Panc1 (cell line): Measurements from ENCODE around the gene TOLLIP. TPM values are rescaled to one million over a fixed set of nuclear protein-coding genes. Genes with fewer than 3 reads are reported as not detected.

ENCODE experiments used
- ATAC-seq: fragments of 200-7000 bp; cut with Tn5 transposase; 2 replicates; pipeline ENCODE4 v1.9.1; 2020; ENCODE audit warnings: mild to moderate bottlenecking, moderate library complexity
- BruUV-seq: library from RNA; stranded (reverse); fragments of 400-500 nt; replicated peaks from 2 replicates; lab custom pipeline; 2021; lab: Mats Ljungman, UMichigan
- CTCF ChIA-PET: fragments of 300-600 bp; sonication (Branson Sonifier 250); formaldehyde crosslinking; loops from one replicate; lab custom pipeline; 2022; ENCODE audit warnings: antibody characterized with exemption; lab: Charles Lee
- POLR2A ChIA-PET: fragments of 300-600 bp; sonication (Branson Sonifier 250); formaldehyde crosslinking; loops from one replicate; lab custom pipeline; 2022; ENCODE audit warnings: antibody characterized with exemption; lab: Charles Lee
- DNase-seq: peaks from one replicate; pipeline ENCODE4 v3.0.0-alpha.2; 2010; ENCODE audit warnings: low read depth, low spot score
- H3K27ac ChIP-seq: 2 replicates; pipeline ENCODE4 v1.5.1; 2011; ENCODE audit warnings: mild to moderate bottlenecking, low read length, inconsistent platforms
- H3K27me3 ChIP-seq: fragments of 200-500 bp; sonication (Bioruptor generic); 2 replicates; pipeline ENCODE4 v1.6.0; 2014; ENCODE audit warnings: low read length, inconsistent platforms; ENCODE audit not compliant: control insufficient read depth, insufficient read depth
- H3K36me3 ChIP-seq: fragments of 200-500 bp; sonication (Bioruptor generic); 2 replicates; pipeline ENCODE4 v1.5.1; 2014; ENCODE audit warnings: inconsistent platforms, mild to moderate bottlenecking, low read length, moderate library complexity; ENCODE audit not compliant: control insufficient read depth, insufficient read depth
- H3K4me1 ChIP-seq: 2 replicates; pipeline ENCODE4 v1.5.1; 2011; ENCODE audit warnings: inconsistent platforms, mild to moderate bottlenecking, low read length, moderate library complexity; ENCODE audit not compliant: control insufficient read depth, insufficient read depth
- H3K4me3 ChIP-seq, 2 experiments: 2 replicates each; pipeline ENCODE4 v1.5.1; 2011 to 2012; ENCODE audit warnings: low read depth in 2 of 2, low read length in 2 of 2, mild to moderate bottlenecking in 2 of 2, inconsistent platforms in 1 of 2, moderate library complexity in 1 of 2
- H3K9me3 ChIP-seq: fragments of 200-500 bp; sonication (Bioruptor generic); 2 replicates; pipeline ENCODE4 v1.5.1; 2014; ENCODE audit warnings: low read depth, mild to moderate bottlenecking, inconsistent platforms, low read length, moderate library complexity; ENCODE audit not compliant: control insufficient read depth, insufficient read depth
- CTCF ChIP-seq: fragments of 450-650 bp; IDR thresholded peaks from 2 replicates; pipeline ENCODE4 v1.5.1; 2017; ENCODE audit warnings: mild to moderate bottlenecking
- POLR2AphosphoS5 ChIP-seq: IDR thresholded peaks from 2 replicates; pipeline ENCODE4 v1.6.1; 2012; ENCODE audit warnings: mild to moderate bottlenecking, low read depth, low read length, moderate library complexity
- SIN3A ChIP-seq: IDR thresholded peaks from 2 replicates; pipeline ENCODE4 v1.6.1; 2012; ENCODE audit warnings: low read depth, mild to moderate bottlenecking, low read length, moderate library complexity, borderline replicate concordance; ENCODE audit not compliant: insufficient read depth
- TCF7L2 ChIP-seq: IDR thresholded peaks from 2 replicates; pipeline ENCODE4 v1.6.1; 2011; ENCODE audit warnings: mild to moderate bottlenecking, low read depth, low read length, inconsistent platforms
- in situ Hi-C: cut with HindIII; loops from 2 replicates; pipeline ENCODE4 v1.10.0; 2016; ENCODE audit warnings: low sequenced_read_pairs, low pct_unique_long_range_greater_than_20kb
- intact Hi-C: fragments of 100-400 bp; cut with micrococcal nuclease; formaldehyde crosslinking; loops from one replicate; pipeline ENCODE4 v1.10.0; 2022; ENCODE audit not compliant: unreplicated experiment
- total RNA-seq: library from RNA; stranded (reverse); gene quantifications from one replicate; pipeline ENCODE4 v1.2.1, GENCODE V29; 2021; ENCODE audit not compliant: unreplicated experiment
- TF ChIP-seq, protein P1 (sequence below), 2 experiments: IDR thresholded peaks; 2 replicates each; pipeline ENCODE4 v1.6.1; 2011 to 2012; ENCODE audit warnings: low read depth in 2 of 2, control low read depth in 1 of 2, low read length in 1 of 2, mild to moderate bottlenecking in 1 of 2, moderate library complexity in 1 of 2; ENCODE audit not compliant: insufficient read depth in 1 of 2

TOLLIP gene
- total RNA-seq, 1 experiment from 2014 or later = 141 TPM

DNA sequence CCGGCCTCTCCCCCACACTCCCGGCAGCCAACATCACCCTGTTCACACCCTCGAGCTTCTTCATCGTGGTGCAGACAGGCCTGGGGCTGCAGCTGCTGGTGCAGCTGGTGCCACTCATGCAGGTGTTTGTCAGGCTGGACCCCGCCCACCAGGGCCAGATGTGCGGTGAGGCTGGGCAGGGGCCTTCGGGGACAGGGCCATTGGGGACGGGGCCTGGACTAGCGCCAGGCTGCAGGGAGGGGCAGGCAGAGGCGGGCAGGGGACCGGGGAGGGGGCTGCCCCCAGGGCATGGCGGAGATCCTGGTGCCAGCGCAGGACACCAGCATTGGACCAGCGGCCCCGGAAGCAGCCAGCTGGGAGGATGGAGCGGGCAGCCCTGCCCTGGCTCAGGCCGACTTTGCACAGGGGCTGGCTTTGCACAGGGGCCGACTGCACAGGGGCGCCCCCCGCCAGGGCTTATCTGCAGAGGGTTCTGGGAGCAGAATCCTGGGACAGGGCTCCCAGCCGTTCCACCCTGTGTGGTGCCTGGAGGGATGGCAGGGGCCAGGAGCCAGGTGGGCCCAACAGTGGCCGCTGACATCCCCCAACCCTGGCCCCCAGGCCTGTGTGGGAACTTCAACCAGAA is 77.9 kb downstream of the TOLLIP start:
- Histone ChIP-seq H3K4me1 (peaks cover 9% of the 10 kb centered on the region; the same call in 1 of the 2 replicates), H3K9me3 (no peaks in the 10 kb centered on the region), H3K4me3 (no peak overlapping the region), H3K27ac (no peak overlapping the region), H3K36me3 (no peaks in the 10 kb centered on the region), H3K27me3 (no peaks in the 10 kb centered on the region; the same call in 1 of the 2 replicates)
- CTCF ChIA-PET = interaction anchor here (1.0 kb wide), 1 partner anchor 12 kb away, joined by 3 read pairs; no protein-coding TSS in a partner anchor
- TF ChIP-seq CTCF = no peak
- TF ChIP-seq POLR2AphosphoS5 = no peak
- no peak for TF ChIP-seq SIN3A
- TF ChIP-seq, protein P1, sequence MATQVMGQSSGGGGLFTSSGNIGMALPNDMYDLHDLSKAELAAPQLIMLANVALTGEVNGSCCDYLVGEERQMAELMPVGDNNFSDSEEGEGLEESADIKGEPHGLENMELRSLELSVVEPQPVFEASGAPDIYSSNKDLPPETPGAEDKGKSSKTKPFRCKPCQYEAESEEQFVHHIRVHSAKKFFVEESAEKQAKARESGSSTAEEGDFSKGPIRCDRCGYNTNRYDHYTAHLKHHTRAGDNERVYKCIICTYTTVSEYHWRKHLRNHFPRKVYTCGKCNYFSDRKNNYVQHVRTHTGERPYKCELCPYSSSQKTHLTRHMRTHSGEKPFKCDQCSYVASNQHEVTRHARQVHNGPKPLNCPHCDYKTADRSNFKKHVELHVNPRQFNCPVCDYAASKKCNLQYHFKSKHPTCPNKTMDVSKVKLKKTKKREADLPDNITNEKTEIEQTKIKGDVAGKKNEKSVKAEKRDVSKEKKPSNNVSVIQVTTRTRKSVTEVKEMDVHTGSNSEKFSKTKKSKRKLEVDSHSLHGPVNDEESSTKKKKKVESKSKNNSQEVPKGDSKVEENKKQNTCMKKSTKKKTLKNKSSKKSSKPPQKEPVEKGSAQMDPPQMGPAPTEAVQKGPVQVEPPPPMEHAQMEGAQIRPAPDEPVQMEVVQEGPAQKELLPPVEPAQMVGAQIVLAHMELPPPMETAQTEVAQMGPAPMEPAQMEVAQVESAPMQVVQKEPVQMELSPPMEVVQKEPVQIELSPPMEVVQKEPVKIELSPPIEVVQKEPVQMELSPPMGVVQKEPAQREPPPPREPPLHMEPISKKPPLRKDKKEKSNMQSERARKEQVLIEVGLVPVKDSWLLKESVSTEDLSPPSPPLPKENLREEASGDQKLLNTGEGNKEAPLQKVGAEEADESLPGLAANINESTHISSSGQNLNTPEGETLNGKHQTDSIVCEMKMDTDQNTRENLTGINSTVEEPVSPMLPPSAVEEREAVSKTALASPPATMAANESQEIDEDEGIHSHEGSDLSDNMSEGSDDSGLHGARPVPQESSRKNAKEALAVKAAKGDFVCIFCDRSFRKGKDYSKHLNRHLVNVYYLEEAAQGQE (IDR thresholded peaks at IDR 0.05; ENCODE audit: insufficient read depth in 1 of 2, low read depth in 2 of 2, low read length in 1 of 2) = no peak
- in situ Hi-C loops = no loop called here
- ATAC-seq (no peak), DNase-seq (no peak)
- BruUV-seq = no TSS peak
- POLR2A ChIA-PET = no interaction called here
- intact Hi-C loops = no loop called here

DNA sequence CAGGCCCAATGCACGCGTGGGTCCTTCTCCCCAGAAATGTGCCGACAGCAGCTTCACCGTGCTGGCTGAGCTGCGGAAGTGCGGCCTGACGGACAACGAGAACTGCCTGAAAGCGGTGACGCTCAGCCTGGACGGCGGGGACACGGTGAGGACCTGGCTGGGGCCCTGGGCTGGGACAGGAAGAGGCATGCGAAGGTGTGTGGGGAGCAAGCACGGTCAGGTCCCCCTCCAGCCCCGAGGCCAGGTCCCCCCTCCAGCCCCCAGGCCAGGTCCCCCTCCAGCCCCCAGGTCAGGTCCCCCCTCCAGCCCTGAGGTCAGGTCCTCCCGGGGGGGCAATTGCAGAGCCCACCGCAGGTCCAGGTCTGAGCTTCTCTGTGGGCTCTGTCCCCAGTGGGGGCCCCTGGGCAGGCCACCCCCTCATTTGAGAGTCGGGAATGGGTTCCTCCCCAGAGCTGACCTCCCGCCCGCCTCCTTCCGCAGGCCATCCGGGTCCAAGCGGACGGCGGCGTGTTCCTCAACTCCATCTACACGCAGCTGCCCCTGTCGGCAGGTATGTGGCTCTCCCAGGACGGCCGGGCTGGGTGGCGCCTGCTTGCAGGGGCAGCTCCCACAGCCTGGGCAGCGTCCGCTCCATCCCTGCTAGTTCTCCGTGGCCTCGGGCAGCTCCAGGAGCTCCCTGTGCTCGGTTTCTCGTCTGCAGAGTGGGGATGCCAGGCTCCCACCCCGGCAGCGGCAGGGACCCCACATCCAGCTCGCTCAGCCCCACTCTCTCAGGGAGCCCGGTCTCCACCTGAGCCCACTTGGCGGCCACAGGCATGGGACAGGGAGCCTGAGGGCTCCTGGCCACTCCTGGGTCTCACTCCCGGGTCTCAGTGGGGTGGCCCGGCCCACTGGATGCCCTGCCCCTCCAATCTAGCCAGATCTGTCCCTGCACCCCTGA is 78.7 kb downstream of the TOLLIP start:
- intact Hi-C loops = no loop called here
- CTCF ChIA-PET = interaction anchor here (1.0 kb wide), 1 partner anchor 11 kb away, joined by 3 read pairs; no protein-coding TSS in a partner anchor
- DNase-seq (no peak), ATAC-seq (peak; percentile 21; the same call in 1 of the 2 replicates)
- Histone ChIP-seq H3K4me3 (no peak overlapping the region), H3K36me3 (no peaks in the 10 kb centered on the region), H3K27ac (no peak overlapping the region), H3K9me3 (no peaks in the 10 kb centered on the region), H3K4me1 (peaks cover 9% of the 10 kb centered on the region; the same call in 1 of the 2 replicates), H3K27me3 (no peaks in the 10 kb centered on the region; the same call in 1 of the 2 replicates)
- no TSS peak for BruUV-seq
- in situ Hi-C loops = no loop called here
- TF ChIP-seq CTCF (peak; percentile 39), TCF7L2 (no peak)
- POLR2A ChIA-PET = no interaction called here
